Osteocyte (in vitro differentiated cells): ENCODE measurements around the gene LRCH4. TPM values are rescaled to one million over a fixed set of nuclear protein-coding genes. Genes with fewer than 3 reads are reported as not detected.

ENCODE experiments used
- DNase-seq: peaks from one replicate; pipeline ENCODE4 v3.0.0; 2021; ENCODE audit warnings: mixed read lengths; ENCODE audit not compliant: unreplicated experiment; ENCODE audit errors: extremely low spot score
- H3K27ac Mint-ChIP-seq: one replicate; pipeline ENCODE4 v1.8.0; 2021; ENCODE audit warnings: mild to moderate bottlenecking, mixed read lengths; ENCODE audit not compliant: unreplicated experiment
- H3K27me3 Mint-ChIP-seq: one replicate; pipeline ENCODE4 v1.8.0; 2021; ENCODE audit warnings: mixed read lengths; ENCODE audit not compliant: unreplicated experiment
- H3K36me3 Mint-ChIP-seq: one replicate; pipeline ENCODE4 v1.8.0; 2021; ENCODE audit warnings: mixed read lengths; ENCODE audit not compliant: unreplicated experiment
- H3K4me1 Mint-ChIP-seq: one replicate; pipeline ENCODE4 v1.8.0; 2021; ENCODE audit warnings: mixed read lengths; ENCODE audit not compliant: unreplicated experiment
- H3K4me3 Mint-ChIP-seq: one replicate; pipeline ENCODE4 v1.8.0; 2021; ENCODE audit warnings: mild to moderate bottlenecking, moderate library complexity, mixed read lengths; ENCODE audit not compliant: unreplicated experiment
- H3K9me3 Mint-ChIP-seq: one replicate; pipeline ENCODE4 v1.8.0; 2021; ENCODE audit warnings: mixed read lengths; ENCODE audit not compliant: unreplicated experiment
- total RNA-seq: library from RNA; stranded (reverse); gene quantifications from 2 replicates; pipeline ENCODE4 v1.2.1, GENCODE V29; 2021
- TF ChIP-seq, protein P1 (sequence below): fragments of 200-600 bp; sonication (generic); IDR thresholded peaks from 2 replicates; pipeline ENCODE4 v1.5.0; 2021; ENCODE audit warnings: antibody characterized with exemption, mild to moderate bottlenecking, moderate library complexity

The LRCH4 gene
- total RNA-seq, 1 donor from 2014 or later, result 90.9 TPM

DNA sequence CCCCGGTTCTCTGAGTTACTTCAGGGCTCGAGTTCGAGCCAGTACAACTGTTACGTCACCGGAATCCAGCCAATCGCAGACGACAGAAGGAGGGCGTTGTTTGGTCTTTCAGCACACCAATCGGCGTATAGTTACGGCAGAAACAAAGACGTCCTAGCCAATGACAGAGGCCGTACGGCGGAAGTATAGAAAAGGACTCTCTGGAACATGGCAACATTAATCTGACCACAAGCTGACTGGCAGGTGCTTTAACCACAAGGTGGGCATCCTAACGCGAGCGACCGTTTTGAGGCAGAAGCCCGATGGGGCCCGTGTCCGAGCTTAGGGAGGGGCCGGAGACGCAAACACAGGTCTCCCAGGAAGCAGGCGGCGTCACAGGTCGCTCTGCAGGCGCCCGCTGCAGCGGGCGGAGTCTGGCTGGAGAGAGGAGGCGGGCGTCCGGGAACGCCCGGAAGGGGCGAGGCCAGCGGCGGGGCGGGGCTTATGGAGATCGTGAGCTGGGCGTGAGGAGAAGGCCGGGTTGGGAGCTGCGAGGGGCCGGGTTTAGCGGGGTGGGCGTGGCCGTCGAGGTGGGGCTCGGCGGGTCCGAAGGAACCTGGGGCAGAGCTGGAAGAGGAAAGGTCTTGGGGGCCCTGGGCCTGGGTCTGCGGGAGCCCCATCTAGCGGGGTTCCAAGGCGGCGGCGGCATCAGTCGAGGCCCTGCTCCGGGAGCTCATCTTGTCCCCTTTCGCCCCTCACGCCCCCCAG, 26.2 kb upstream of the LRCH4 start, which contains the start of gene MOSPD3:
Gene MOSPD3 (plus strand): TSS at position 558 of the 747 bp plus-strand sequence. CDS start 252 bp downstream, outside the sequence.
- TF ChIP-seq, protein P1, sequence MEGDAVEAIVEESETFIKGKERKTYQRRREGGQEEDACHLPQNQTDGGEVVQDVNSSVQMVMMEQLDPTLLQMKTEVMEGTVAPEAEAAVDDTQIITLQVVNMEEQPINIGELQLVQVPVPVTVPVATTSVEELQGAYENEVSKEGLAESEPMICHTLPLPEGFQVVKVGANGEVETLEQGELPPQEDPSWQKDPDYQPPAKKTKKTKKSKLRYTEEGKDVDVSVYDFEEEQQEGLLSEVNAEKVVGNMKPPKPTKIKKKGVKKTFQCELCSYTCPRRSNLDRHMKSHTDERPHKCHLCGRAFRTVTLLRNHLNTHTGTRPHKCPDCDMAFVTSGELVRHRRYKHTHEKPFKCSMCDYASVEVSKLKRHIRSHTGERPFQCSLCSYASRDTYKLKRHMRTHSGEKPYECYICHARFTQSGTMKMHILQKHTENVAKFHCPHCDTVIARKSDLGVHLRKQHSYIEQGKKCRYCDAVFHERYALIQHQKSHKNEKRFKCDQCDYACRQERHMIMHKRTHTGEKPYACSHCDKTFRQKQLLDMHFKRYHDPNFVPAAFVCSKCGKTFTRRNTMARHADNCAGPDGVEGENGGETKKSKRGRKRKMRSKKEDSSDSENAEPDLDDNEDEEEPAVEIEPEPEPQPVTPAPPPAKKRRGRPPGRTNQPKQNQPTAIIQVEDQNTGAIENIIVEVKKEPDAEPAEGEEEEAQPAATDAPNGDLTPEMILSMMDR, result no peak
- no peaks in the 10 kb centered on the region for H3K9me3 Mint-ChIP-seq
- peaks cover 12% of the 10 kb centered on the region for H3K4me1 Mint-ChIP-seq
- peak within 1 kb of the TSS; percentile 98 for H3K4me3 Mint-ChIP-seq
- peak; percentile 99 for DNase-seq
- peaks cover 8% of the 10 kb centered on the region for H3K36me3 Mint-ChIP-seq
- H3K27ac Mint-ChIP-seq, result peak within 1 kb of the TSS; percentile 100
- no peaks in the 10 kb centered on the region for H3K27me3 Mint-ChIP-seq

DNA sequence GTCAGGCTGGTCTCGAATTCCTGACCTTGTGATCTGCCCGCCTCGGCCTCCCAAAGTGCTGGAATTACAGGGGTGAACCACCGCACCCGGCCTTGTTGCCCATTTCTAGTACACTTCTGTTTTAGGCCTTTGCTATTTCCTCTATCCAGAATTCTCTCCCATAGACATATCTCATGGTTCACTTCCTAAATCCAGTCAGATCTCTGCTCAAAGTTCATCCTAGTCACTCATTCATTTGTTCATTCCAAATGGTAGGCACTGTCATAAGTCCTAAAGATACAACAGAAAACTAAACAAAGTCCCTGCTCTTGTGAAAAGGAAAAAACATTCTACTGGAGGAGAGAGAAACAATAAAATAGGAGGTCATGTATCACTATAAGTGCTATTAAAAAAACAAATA, 24.0 kb upstream of the LRCH4 start:
- no peak for DNase-seq
- Mint-ChIP-seq H3K9me3 (no peaks in the 10 kb centered on the region), H3K27ac (no peak overlapping the region), H3K4me1 (peaks cover 15% of the 10 kb centered on the region), H3K27me3 (no peaks in the 10 kb centered on the region), H3K36me3 (peaks cover 11% of the 10 kb centered on the region), H3K4me3 (no peak overlapping the region)
- TF ChIP-seq, protein P1, result no peak

DNA sequence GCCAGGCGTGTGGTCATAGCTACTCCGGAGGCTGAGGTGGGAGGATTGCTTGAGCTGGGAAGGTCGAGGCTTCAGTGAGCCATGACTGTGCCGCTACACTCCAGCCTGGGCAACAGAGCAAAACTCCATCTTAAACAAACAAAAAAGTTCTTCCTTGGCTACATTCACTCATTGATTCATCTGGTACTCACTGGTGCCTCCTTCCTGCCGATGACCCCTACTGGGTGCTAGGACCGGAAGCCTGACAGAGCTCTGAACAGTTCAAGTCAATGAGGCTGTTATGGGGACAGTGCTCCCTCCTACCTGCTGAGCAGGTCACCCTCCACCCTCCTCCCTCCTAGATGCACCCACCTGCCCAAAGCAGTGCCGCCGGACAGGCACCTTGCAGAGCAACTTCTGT, 21.2 kb upstream of the LRCH4 start:
- Mint-ChIP-seq H3K36me3 (peaks cover 9% of the 10 kb centered on the region), H3K9me3 (no peaks in the 10 kb centered on the region), H3K27me3 (no peaks in the 10 kb centered on the region), H3K27ac (no peak overlapping the region), H3K4me1 (peaks cover 25% of the 10 kb centered on the region), H3K4me3 (no peak overlapping the region)
- TF ChIP-seq, protein P1, result no peak
- no peak for DNase-seq

DNA sequence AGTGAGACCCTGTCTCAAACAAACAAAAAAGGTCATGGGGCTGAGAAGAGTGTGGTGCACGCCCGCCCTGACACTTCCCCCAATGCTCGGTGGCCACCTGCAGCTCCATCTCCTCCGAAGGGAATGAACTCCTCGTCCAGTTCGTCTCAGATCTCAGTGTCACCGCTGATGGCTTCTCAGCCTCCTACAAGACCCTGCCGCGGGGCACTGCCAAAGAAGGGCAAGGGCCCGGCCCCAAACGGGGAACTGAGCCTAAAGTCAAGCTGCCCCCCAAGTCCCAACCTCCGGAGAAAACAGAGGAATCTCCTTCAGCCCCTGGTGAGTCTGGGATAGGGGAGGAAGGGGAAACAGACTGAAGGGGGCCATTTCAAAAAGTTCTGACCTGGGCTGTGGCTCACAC, 20.4 kb upstream of the LRCH4 start:
- Mint-ChIP-seq H3K27me3 (no peaks in the 10 kb centered on the region), H3K4me1 (peaks cover 33% of the 10 kb centered on the region), H3K9me3 (no peaks in the 10 kb centered on the region), H3K36me3 (peaks cover 9% of the 10 kb centered on the region), H3K27ac (no peak overlapping the region), H3K4me3 (no peak overlapping the region)
- TF ChIP-seq, protein P1, result no peak
- DNase-seq, result no peak

DNA sequence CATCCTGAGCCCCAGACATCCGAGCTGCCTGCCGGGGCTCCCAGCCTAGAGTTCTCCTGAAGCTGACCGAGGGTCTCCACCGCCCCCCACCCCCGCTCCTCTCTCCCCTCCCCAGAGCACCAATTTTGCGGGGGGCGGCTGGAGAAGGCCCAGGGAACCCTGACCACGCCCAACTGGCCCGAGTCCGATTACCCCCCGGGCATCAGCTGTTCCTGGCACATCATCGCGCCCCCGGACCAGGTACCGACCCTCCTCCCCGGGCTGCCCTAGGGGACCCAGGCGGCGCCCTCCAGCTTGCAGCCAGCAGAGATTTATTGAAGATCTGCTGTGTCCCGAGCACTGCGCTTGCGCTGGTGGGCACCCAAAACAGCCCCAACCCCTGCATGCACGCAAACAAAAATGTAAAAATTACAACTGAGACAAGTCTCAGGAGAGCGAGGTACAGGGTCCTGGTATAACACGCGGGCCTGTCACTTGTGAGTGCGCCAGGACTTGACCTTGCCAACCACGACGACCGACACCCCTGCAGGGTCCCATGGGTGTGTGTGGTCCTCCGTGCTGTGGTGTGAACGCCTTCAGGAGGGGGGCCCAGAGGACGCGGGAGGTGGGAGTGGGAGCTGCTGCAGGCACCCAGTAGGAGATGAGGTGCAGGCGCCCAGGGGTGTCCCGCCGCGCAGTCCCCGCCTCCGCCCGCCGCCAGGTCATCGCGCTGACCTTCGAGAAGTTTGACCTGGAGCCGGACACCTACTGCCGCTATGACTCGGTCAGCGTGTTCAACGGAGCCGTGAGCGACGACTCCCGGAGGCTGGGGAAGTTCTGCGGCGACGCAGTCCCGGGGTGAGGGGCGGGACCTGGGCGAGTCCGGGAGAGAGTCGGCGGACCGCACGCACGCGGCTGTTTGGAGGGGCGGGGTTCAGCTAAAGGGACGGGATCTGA, 19.3 kb upstream of the LRCH4 start:
- Mint-ChIP-seq H3K9me3 (no peaks in the 10 kb centered on the region), H3K36me3 (peaks cover 9% of the 10 kb centered on the region), H3K27me3 (no peaks in the 10 kb centered on the region), H3K27ac (no peak overlapping the region), H3K4me3 (peak overlapping the region; percentile 72), H3K4me1 (peaks cover 35% of the 10 kb centered on the region)
- TF ChIP-seq, protein P1, result no peak
- DNase-seq, result no peak
